H1 (cell line): Measurements from ENCODE around the gene RPGR. TPM values are rescaled to one million over a fixed set of nuclear protein-coding genes. Genes with fewer than 3 reads are reported as not detected.

ENCODE experiments used
- BACH1 ChIP-seq: IDR thresholded peaks from 2 replicates; pipeline ENCODE4 v1.6.1; 2012; ENCODE audit warnings: low read length, improper control_type of control experiment
- BCL11A ChIP-seq, 2 experiments: IDR thresholded peaks; one replicate each; pipeline ENCODE4 v1.6.1; 2011; ENCODE audit warnings: low read depth in 2 of 2, low read length in 2 of 2, mild to moderate bottlenecking in 2 of 2
- CBX5 ChIP-seq: fragments of 300-800, 300-1000 bp; sonication (generic); IDR thresholded peaks from 2 replicates; pipeline ENCODE4 v1.7.1; 2016; ENCODE audit warnings: antibody characterized with exemption, low read length, low read depth
- CTBP2 ChIP-seq: IDR thresholded peaks from 2 replicates; pipeline ENCODE4 v1.7.0; 2011; ENCODE audit warnings: borderline replicate concordance, mild to moderate bottlenecking, moderate library complexity, mixed read lengths, low read length; ENCODE audit not compliant: insufficient read depth, insufficient read length
- E2F6 ChIP-seq: IDR thresholded peaks from 2 replicates; pipeline ENCODE4 v1.6.1; 2012; ENCODE audit warnings: inconsistent platforms
- EP300 ChIP-seq, 2 experiments: IDR thresholded peaks; 1 replicate in 1 of 2; 2 replicates in 1 of 2; pipeline ENCODE4 v1.6.1; 2011 to 2012; ENCODE audit warnings: low read depth in 2 of 2, low read length in 2 of 2, mild to moderate bottlenecking in 2 of 2, borderline replicate concordance in 1 of 2, inconsistent platforms in 1 of 2, moderate library complexity in 1 of 2
- MAFK ChIP-seq: IDR thresholded peaks from 2 replicates; pipeline ENCODE4 v1.6.1; 2012; ENCODE audit warnings: low read depth, mild to moderate bottlenecking, improper control_type of control experiment, low read length
- NANOG ChIP-seq: IDR thresholded peaks from 2 replicates; pipeline ENCODE4 v1.6.1; 2011; ENCODE audit warnings: low read length, low read depth, mild to moderate bottlenecking, inconsistent platforms; ENCODE audit not compliant: insufficient read depth, poor library complexity, severe bottlenecking
- NRF1 ChIP-seq: IDR thresholded peaks from 2 replicates; pipeline ENCODE4 v1.6.1; 2011; ENCODE audit warnings: mild to moderate bottlenecking, low read depth, low read length, improper control_type of control experiment
- SP1 ChIP-seq: IDR thresholded peaks from 2 replicates; pipeline ENCODE4 v1.6.1; 2011; ENCODE audit warnings: low read depth, low read length
- SUZ12 ChIP-seq: fragments of 200-600 bp; sonication (generic); IDR thresholded peaks from 2 replicates; pipeline ENCODE4 v1.6.1; 2012; ENCODE audit warnings: mild to moderate bottlenecking, inconsistent platforms, low read length, moderate library complexity, mixed read lengths
- TEAD4 ChIP-seq: IDR thresholded peaks from 2 replicates; pipeline ENCODE4 v1.6.1; 2012; ENCODE audit warnings: low read depth, low read length, inconsistent platforms, mixed read lengths
- polyA plus RNA-seq, 7 experiments: library from polyadenylated mRNA; depleted of rRNA in 3 of 7; stranded (reverse) in 5 of 7; unstranded in 2 of 7; fragments of >200 nt in 5 of 7; fragments of 200-250 nt in 2 of 7; gene quantifications; 1 replicate in 5 of 7; 2 replicates in 1 of 7; 4 replicates in 1 of 7; pipeline versions ENCODE4 v1.2.1 to v1.2.3, GENCODE V29; 2011 to 2013; ENCODE audit warnings: missing spikeins in 2 of 7, mixed read lengths in 2 of 7
- total RNA-seq: library from RNA; stranded (reverse); fragmentation: NEBNext Ultra II Directional; extraction: Animal tissue kit (Norgen Biotek cat#: 25700); gene quantifications from 2 replicates; pipeline ENCODE4 v1.2.1, GENCODE V29; 2021

The RPGR gene
- total and polyA plus RNA-seq, 2 of the 8 experiments (the other 6 are each of a cell fraction or from before 2014, with no cell fraction given): 1.6 to 10.0 TPM

GRCh38 chrX:38327007-38327774 is at the start of gene RPGR (continued):
- TF ChIP-seq EP300 (IDR thresholded peaks at IDR 0.05; ENCODE audit: borderline replicate concordance in 1 of 2, low read depth in 2 of 2, low read length in 2 of 2) (no peak), SP1 (0 out of 2 replicates have a peak, but pooled peaks have one; percentile 9), NRF1 (no peak), CBX5 (no peak), TEAD4 (peak; percentile 59; the same call in 1 of the 2 replicates), BCL11A (IDR thresholded peaks at IDR 0.05; ENCODE audit: low read depth in 2 of 2, low read length in 2 of 2) (no peak), CTBP2 (no peak), BACH1 (no peak), SUZ12 (no peak), E2F6 (no peak), NANOG (no peak), MAFK (no peak)
